ENCODE measurements around the gene CCK. TPM values are rescaled to one million over a fixed set of nuclear protein-coding genes. Genes with fewer than 3 reads are reported as not detected.

CCK gene
- total and polyA plus RNA-seq, 2 experiments from 2014 or later: 3.1 to 4.2 TPM

DNA sequence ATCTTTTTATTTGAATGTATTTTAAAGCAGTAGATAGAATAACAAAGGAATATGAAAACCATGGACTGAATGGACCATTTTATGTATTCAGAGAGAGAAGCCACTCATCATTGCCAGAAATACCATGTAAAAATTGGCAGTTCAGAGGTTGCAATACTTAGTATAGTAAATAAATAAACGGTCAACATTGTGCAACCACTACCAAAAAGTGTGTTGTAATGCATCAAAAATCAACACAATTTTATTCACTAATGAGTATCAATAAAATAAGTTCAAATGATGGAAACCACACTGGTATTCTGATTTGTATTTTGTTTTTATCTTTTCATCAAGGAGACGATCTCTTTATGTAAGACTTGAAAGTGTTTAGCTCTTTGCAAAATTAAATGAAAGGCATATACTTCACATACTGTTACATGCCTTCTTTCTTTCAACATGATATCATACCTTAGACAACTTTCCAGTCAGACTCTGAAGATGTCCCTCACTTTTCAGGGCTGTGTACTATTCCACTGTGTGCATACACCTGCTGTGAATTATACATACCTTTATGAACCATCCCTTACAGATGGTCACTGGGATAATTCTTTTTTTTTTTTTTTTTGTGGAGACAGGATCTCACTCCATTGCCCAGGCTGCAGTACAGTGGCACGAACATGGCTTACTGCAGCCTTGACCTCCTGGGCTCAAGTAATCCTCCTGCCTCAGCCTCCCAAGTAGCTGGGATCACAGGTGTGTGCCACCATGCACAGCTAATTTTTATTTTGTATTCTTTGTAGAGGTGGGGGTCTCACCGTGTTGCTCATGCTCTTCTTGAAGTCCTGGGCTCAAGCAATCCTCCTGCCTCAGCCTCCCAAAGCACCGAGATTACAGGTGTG lies 40.3 kb downstream of the CCK start (continued):
- TF ChIP-seq EZH2 (IDR thresholded peaks at IDR 0.05; ENCODE audit: low read depth, unreplicated experiment) (no peak), STAT1 (IDR thresholded peaks at IDR 0.05; ENCODE audit: unreplicated experiment) (no peak), CREB1 (CRISPR knock-in tag; IDR thresholded peaks at IDR 0.05; ENCODE audit: low read depth) (no peak), POLR2AphosphoS5 (IDR thresholded peaks at IDR 0.05; ENCODE audit: low read depth) (no peak), EZH2phosphoT487 (IDR thresholded peaks at IDR 0.05; ENCODE audit: unreplicated experiment) (no peak)
- TF ChIP-seq, protein P1, sequence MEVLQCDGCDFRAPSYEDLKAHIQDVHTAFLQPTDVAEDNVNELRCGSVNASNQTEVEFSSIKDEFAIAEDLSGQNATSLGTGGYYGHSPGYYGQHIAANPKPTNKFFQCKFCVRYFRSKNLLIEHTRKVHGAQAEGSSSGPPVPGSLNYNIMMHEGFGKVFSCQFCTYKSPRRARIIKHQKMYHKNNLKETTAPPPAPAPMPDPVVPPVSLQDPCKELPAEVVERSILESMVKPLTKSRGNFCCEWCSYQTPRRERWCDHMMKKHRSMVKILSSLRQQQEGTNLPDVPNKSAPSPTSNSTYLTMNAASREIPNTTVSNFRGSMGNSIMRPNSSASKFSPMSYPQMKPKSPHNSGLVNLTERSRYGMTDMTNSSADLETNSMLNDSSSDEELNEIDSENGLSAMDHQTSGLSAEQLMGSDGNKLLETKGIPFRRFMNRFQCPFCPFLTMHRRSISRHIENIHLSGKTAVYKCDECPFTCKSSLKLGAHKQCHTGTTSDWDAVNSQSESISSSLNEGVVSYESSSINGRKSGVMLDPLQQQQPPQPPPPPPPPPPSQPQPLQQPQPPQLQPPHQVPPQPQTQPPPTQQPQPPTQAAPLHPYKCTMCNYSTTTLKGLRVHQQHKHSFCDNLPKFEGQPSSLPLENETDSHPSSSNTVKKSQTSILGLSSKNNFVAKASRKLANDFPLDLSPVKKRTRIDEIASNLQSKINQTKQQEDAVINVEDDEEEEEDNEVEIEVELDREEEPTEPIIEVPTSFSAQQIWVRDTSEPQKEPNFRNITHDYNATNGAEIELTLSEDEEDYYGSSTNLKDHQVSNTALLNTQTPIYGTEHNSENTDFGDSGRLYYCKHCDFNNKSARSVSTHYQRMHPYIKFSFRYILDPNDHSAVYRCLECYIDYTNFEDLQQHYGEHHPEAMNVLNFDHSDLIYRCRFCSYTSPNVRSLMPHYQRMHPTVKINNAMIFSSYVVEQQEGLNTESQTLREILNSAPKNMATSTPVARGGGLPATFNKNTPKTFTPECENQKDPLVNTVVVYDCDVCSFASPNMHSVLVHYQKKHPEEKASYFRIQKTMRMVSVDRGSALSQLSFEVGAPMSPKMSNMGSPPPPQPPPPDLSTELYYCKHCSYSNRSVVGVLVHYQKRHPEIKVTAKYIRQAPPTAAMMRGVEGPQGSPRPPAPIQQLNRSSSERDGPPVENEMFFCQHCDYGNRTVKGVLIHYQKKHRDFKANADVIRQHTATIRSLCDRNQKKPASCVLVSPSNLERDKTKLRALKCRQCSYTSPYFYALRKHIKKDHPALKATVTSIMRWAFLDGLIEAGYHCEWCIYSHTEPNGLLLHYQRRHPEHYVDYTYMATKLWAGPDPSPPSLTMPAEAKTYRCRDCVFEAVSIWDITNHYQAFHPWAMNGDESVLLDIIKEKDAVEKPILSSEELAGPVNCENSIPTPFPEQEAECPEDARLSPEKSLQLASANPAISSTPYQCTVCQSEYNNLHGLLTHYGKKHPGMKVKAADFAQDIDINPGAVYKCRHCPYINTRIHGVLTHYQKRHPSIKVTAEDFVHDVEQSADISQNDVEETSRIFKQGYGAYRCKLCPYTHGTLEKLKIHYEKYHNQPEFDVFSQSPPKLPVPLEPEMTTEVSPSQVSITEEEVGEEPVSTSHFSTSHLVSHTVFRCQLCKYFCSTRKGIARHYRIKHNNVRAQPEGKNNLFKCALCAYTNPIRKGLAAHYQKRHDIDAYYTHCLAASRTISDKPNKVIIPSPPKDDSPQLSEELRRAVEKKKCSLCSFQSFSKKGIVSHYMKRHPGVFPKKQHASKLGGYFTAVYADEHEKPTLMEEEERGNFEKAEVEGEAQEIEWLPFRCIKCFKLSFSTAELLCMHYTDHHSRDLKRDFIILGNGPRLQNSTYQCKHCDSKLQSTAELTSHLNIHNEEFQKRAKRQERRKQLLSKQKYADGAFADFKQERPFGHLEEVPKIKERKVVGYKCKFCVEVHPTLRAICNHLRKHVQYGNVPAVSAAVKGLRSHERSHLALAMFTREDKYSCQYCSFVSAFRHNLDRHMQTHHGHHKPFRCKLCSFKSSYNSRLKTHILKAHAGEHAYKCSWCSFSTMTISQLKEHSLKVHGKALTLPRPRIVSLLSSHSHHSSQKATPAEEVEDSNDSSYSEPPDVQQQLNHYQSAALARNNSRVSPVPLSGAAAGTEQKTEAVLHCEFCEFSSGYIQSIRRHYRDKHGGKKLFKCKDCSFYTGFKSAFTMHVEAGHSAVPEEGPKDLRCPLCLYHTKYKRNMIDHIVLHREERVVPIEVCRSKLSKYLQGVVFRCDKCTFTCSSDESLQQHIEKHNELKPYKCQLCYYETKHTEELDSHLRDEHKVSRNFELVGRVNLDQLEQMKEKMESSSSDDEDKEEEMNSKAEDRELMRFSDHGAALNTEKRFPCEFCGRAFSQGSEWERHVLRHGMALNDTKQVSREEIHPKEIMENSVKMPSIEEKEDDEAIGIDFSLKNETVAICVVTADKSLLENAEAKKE (CRISPR knock-in tag; IDR thresholded peaks at IDR 0.05): no peak

DNA sequence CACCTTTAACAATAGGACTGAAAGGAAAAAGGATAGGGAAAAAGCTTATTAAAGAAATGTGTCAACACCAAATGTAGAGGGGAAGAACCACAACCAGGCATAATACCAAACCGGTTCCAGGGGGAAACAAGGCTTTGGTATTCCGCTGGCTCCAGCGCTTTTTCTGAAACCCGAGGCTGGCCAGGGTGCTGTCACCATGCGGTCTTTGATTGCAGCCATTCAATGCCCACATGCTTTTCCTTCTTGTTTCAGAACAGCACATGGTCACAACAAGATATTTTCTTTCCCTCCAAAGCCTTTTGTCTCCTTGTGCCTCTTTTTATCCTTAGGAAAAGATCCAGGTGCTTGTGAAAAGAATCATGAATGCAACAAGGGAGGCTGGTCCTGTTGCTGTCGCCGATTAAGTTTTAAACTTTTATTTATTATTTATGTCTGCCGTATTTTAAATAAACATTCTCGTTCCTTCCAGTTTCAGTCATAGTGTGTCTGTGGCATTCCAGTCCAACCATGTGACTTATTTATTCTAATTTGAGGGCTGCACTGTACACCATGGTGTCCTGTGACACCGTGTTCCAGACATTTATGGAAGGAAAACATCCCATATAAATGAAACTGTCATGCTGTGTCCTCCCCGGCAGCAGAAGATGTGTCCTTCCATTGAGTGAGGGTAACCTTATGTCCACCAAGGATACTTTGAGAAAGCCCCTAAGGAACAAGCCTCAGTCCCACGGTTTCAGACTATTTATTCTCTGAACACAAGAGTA lies 41.1 kb downstream of the CCK start:
- Histone ChIP-seq H3K27me3 (ENCODE audit: insufficient read depth) (no peaks in the 10 kb centered on the region), H3K27ac (ENCODE audit: low read depth) (no peak overlapping the region), H3K4me1 (ENCODE audit: insufficient read depth) (no peaks in the 10 kb centered on the region), H4K20me1 (replicated peaks; ENCODE audit: insufficient read depth) (no peaks in the 10 kb centered on the region; the same call in 1 of the 2 replicates), H3K36me3 (ENCODE audit: insufficient read depth) (no peaks in the 10 kb centered on the region), H3K9me2 (ENCODE audit: insufficient read depth) (0 out of 2 replicates have a peak, but pooled peaks cover 4% of the 10 kb centered on the region), H3K4me2 (no peak overlapping the region), H3K4me3 (no peak overlapping the region), H3K79me2 (replicated peaks; ENCODE audit: insufficient read depth) (no peaks in the 10 kb centered on the region), H3F3A (replicated peaks; ENCODE audit: low read depth) (no peaks in the 10 kb centered on the region), H2AFZ (no peak overlapping the region)
- H3K36me3 Mint-ChIP-seq (ENCODE audit: low read depth): peaks cover 22% of the 10 kb centered on the region
- peaks cover 5% of the 10 kb centered on the region for H3K27me3 Mint-ChIP-seq (ENCODE audit: insufficient read depth, low read depth, poor library complexity)
- no peak overlapping the region for H3K27ac Mint-ChIP-seq
- no peaks in the 10 kb centered on the region for H3K9me3 Mint-ChIP-seq
- DNase-seq (ENCODE audit: low spot score) (no peak), ATAC-seq (no peak)
- no peak overlapping the region for H3K4me3 Mint-ChIP-seq
- 0 out of 3 replicates have a peak, but pooled peaks cover 3% of the 10 kb centered on the region for H3K4me1 Mint-ChIP-seq
- no peak for TF ChIP-seq STAT1 (IDR thresholded peaks at IDR 0.05; ENCODE audit: unreplicated experiment)
- no peak for TF ChIP-seq ZNF331 (CRISPR knock-in tag; IDR thresholded peaks at IDR 0.05; ENCODE audit: low read depth)
- TF ChIP-seq, protein P1 (CRISPR knock-in tag; IDR thresholded peaks at IDR 0.05): no peak

All from GM23338 (cell line).